H9 (cell line): ENCODE measurements around the gene GRIN2A. TPM values are rescaled to one million over a fixed set of nuclear protein-coding genes. Genes with fewer than 3 reads are reported as not detected.

Experiments used
- DNase-seq: peaks from one replicate; pipeline ENCODE4 v3.0.0-alpha.2; 2017
- H2AFZ ChIP-seq: one replicate; pipeline ENCODE4 v1.6.1; 2013; ENCODE audit warnings: mild to moderate bottlenecking, low read length, control low read depth, moderate library complexity
- H2AK5ac ChIP-seq: 2 replicates; pipeline ENCODE4 v1.6.1; 2013; ENCODE audit warnings: low read length, control low read depth, mixed read lengths; ENCODE audit not compliant: insufficient read length
- H2BK120ac ChIP-seq: one replicate; pipeline ENCODE4 v1.6.1; 2013; ENCODE audit warnings: low read depth, mild to moderate bottlenecking, low read length, control low read depth, inconsistent platforms; ENCODE audit not compliant: poor library complexity, severe bottlenecking
- H2BK12ac ChIP-seq: 2 replicates; pipeline ENCODE4 v1.6.1; 2013; ENCODE audit warnings: low read length, control low read depth, mixed read lengths, low read depth; ENCODE audit not compliant: insufficient read length
- H2BK15ac ChIP-seq: 2 replicates; pipeline ENCODE4 v1.6.1; 2013; ENCODE audit warnings: low read depth, low read length, control low read depth
- H2BK20ac ChIP-seq: one replicate; pipeline ENCODE4 v1.6.1; 2013; ENCODE audit warnings: low read depth, mild to moderate bottlenecking, low read length, control low read depth, inconsistent platforms; ENCODE audit not compliant: poor library complexity, severe bottlenecking
- H2BK5ac ChIP-seq: 2 replicates; pipeline ENCODE4 v1.6.1; 2013; ENCODE audit warnings: low read length, control low read depth, mixed read lengths; ENCODE audit not compliant: insufficient read length
- H3K14ac ChIP-seq: 2 replicates; pipeline ENCODE4 v1.6.1; 2013; ENCODE audit warnings: low read length, control low read depth; ENCODE audit not compliant: insufficient read depth
- H3K18ac ChIP-seq: 2 replicates; pipeline ENCODE4 v1.6.1; 2013; ENCODE audit warnings: low read depth, mild to moderate bottlenecking, mixed read lengths, low read length, control low read depth; ENCODE audit not compliant: insufficient read length
- H3K23ac ChIP-seq: 2 replicates; pipeline ENCODE4 v1.6.1; 2013; ENCODE audit warnings: low read length, control low read depth, mixed read lengths, low read depth; ENCODE audit not compliant: insufficient read length
- H3K23me2 ChIP-seq: 2 replicates; pipeline ENCODE4 v1.6.1; 2013; ENCODE audit warnings: low read depth, mild to moderate bottlenecking, mixed read lengths, low read length, control low read depth; ENCODE audit not compliant: insufficient read length, poor library complexity, severe bottlenecking
- H3K27ac ChIP-seq: 2 replicates; pipeline ENCODE4 v1.5.1; 2013; ENCODE audit warnings: low read length, control low read depth, mixed read lengths, low read depth; ENCODE audit not compliant: insufficient read length
- H3K27me3 ChIP-seq: 2 replicates; pipeline ENCODE4 v1.6.1; 2013; ENCODE audit warnings: low read length, control low read depth, inconsistent platforms; ENCODE audit not compliant: insufficient read depth
- H3K4ac ChIP-seq: 2 replicates; pipeline ENCODE4 v1.6.1; 2013; ENCODE audit warnings: low read depth, mild to moderate bottlenecking, control low read depth, inconsistent platforms, low read length, moderate library complexity
- H3K4me1 ChIP-seq: 2 replicates; pipeline ENCODE4 v1.6.1; 2013; ENCODE audit warnings: low read length, control low read depth, inconsistent platforms; ENCODE audit not compliant: insufficient read depth
- H3K4me2 ChIP-seq: 2 replicates; pipeline ENCODE4 v1.6.1; 2013; ENCODE audit warnings: low read length, control low read depth, mixed read lengths; ENCODE audit not compliant: insufficient read length, insufficient read depth
- H3K56ac ChIP-seq: 2 replicates; pipeline ENCODE4 v1.6.1; 2013; ENCODE audit warnings: low read depth, mild to moderate bottlenecking, mixed read lengths, low read length, control low read depth; ENCODE audit not compliant: insufficient read length
- H3K79me1 ChIP-seq: 2 replicates; pipeline ENCODE4 v1.6.1; 2013; ENCODE audit warnings: low read depth, mild to moderate bottlenecking, moderate library complexity, low read length, control low read depth, inconsistent platforms; ENCODE audit not compliant: insufficient read depth, poor library complexity, severe bottlenecking
- H3K79me2 ChIP-seq: 2 replicates; pipeline ENCODE4 v1.6.1; 2013; ENCODE audit warnings: low read length, control low read depth, inconsistent platforms; ENCODE audit not compliant: insufficient read depth
- H3K9ac ChIP-seq: 2 replicates; pipeline ENCODE4 v1.6.1; 2013; ENCODE audit warnings: low read length, control low read depth, mixed read lengths; ENCODE audit not compliant: insufficient read length; ENCODE audit errors: extremely low read depth
- H3K9me3 ChIP-seq: one replicate; pipeline ENCODE4 v1.6.1; 2013; ENCODE audit warnings: low read depth, low read length, inconsistent platforms; ENCODE audit not compliant: control insufficient read depth
- H3T11ph ChIP-seq: one replicate; pipeline ENCODE4 v1.6.1; 2013; ENCODE audit warnings: mild to moderate bottlenecking, low read length, control low read depth, inconsistent platforms
- H4K20me1 ChIP-seq: one replicate; pipeline ENCODE4 v1.6.1; 2013; ENCODE audit not compliant: control insufficient read depth, insufficient read length, insufficient read depth
- H4K5ac ChIP-seq: 2 replicates; pipeline ENCODE4 v1.6.1; 2013; ENCODE audit warnings: low read depth, mild to moderate bottlenecking, mixed read lengths, low read length, control low read depth; ENCODE audit not compliant: insufficient read length
- H4K8ac ChIP-seq: replicated peaks from 2 replicates; pipeline ENCODE4 v1.6.1; 2013; ENCODE audit warnings: low read length, control low read depth, mixed read lengths, low read depth; ENCODE audit not compliant: insufficient read length
- H4K91ac ChIP-seq: 2 replicates; pipeline ENCODE4 v1.6.1; 2013; ENCODE audit warnings: low read depth, mild to moderate bottlenecking, moderate library complexity, mixed read lengths, low read length, control low read depth; ENCODE audit not compliant: insufficient read length
- H3K27ac Mint-ChIP-seq, 3 experiments: 2 replicates in 2 of 3; 3 replicates in 1 of 3; pipeline ENCODE4 v1.8.0; 2020 to 2021; ENCODE audit warnings: mixed read lengths in 3 of 3, mild to moderate bottlenecking in 1 of 3, moderate library complexity in 1 of 3
- H3K27me3 Mint-ChIP-seq: 2 replicates; pipeline ENCODE4 v1.8.0; 2021; ENCODE audit warnings: low read depth, mild to moderate bottlenecking, moderate library complexity, mixed read lengths
- H3K36me3 Mint-ChIP-seq, 3 experiments: 2 replicates in 2 of 3; 3 replicates in 1 of 3; pipeline ENCODE4 v1.8.0; 2020 to 2021; ENCODE audit warnings: low read depth in 3 of 3, mixed read lengths in 3 of 3; ENCODE audit not compliant: insufficient read depth in 1 of 3
- H3K4me1 Mint-ChIP-seq, 2 experiments: 2 replicates each; pipeline ENCODE4 v1.8.0; 2020; ENCODE audit warnings: mixed read lengths in 2 of 2
- H3K4me3 Mint-ChIP-seq, 2 experiments: 2 replicates in 1 of 2; 3 replicates in 1 of 2; pipeline ENCODE4 v1.8.0; 2020 to 2021; ENCODE audit warnings: mild to moderate bottlenecking in 2 of 2, mixed read lengths in 2 of 2, moderate library complexity in 1 of 2
- H3K9me3 Mint-ChIP-seq, 2 experiments: 2 replicates in 1 of 2; 3 replicates in 1 of 2; pipeline ENCODE4 v1.8.0; 2020; ENCODE audit warnings: mild to moderate bottlenecking in 2 of 2, mixed read lengths in 2 of 2, moderate library complexity in 1 of 2
- CTCF ChIP-seq: fragments of 200-600 bp; sonication (generic); conservative IDR thresholded peaks from 3 replicates; pipeline ENCODE4 v1.8.0; 2021; ENCODE audit warnings: antibody characterized with exemption, mild to moderate bottlenecking
- whole genome bisulfite sequencing: extraction: QIAGEN DNeasy Blood & Tissue Kit; methylation state at CpG from one replicate; pipeline ENCODE4 v1.1.7; 2013; ENCODE audit warnings: missing lambda C conversion rate, low lambda C conversion rate, mixed read lengths; ENCODE audit not compliant: insufficient read length; ENCODE audit errors: extremely low coverage; 5-methylcytosine and 5-hydroxymethylcytosine counted together
- total RNA-seq: library from RNA; stranded (reverse); gene quantifications from 2 replicates; pipeline ENCODE4 v1.2.1, GENCODE V29; 2021

The GRIN2A gene
- total RNA-seq, 1 experiment from 2014 or later: 1.5 TPM

- H3K23me2 ChIP-seq: no peaks in the 10 kb centered on the region
- H3K14ac ChIP-seq: no peak overlapping the region
- peaks cover 8% of the 10 kb centered on the region in 2 experiments; a peak in 4 of 5 replicates for H3K9me3 Mint-ChIP-seq
- no CpG with 5 or more reads among the region's 2 CpGs for WGBS
- no peak overlapping the region for H4K5ac ChIP-seq
- H4K91ac ChIP-seq: no peak overlapping the region
- no peak for TF ChIP-seq CTCF
- H3K9me3 ChIP-seq: no peaks in the 10 kb centered on the region
- H4K20me1 ChIP-seq: no peaks in the 10 kb centered on the region
- H2BK20ac ChIP-seq: no peak overlapping the region
- no peak overlapping the region for H2BK5ac ChIP-seq
- no peak overlapping the region for H3K4ac ChIP-seq
- no peaks in the 10 kb centered on the region for H3K79me1 ChIP-seq
- no peak overlapping the region for H2AFZ ChIP-seq
- H3K18ac ChIP-seq: no peak overlapping the region
- peaks cover 6 to 13% of the 10 kb centered on the region in 2 experiments for H3K4me1 Mint-ChIP-seq
- no peak for DNase-seq
- H3K27me3 ChIP-seq: no peaks in the 10 kb centered on the region; the same call in 1 of the 2 replicates
- no peak overlapping the region for H3K23ac ChIP-seq
- no peak overlapping the region for H3K27ac Mint-ChIP-seq
- no peak overlapping the region for H4K8ac ChIP-seq
- no peak overlapping the region for H3K27ac ChIP-seq
- H3K4me3 Mint-ChIP-seq: no peak overlapping the region
- H3T11ph ChIP-seq: no peak overlapping the region
- no peak overlapping the region for H3K56ac ChIP-seq
- H3K36me3 Mint-ChIP-seq: peaks cover 2 to 9% (median 6%) of the 10 kb centered on the region in 3 experiments; a peak in 4 of 7 replicates
- no peaks in the 10 kb centered on the region; the same call in 1 of the 2 replicates for H3K4me1 ChIP-seq
- no peak overlapping the region for H2AK5ac ChIP-seq
- H2BK12ac ChIP-seq: no peak overlapping the region
- H3K4me2 ChIP-seq: no peak overlapping the region
- H3K27me3 Mint-ChIP-seq: peaks cover 25% of the 10 kb centered on the region
- no peak overlapping the region for H2BK15ac ChIP-seq
- no peak overlapping the region for H2BK120ac ChIP-seq
- H3K79me2 ChIP-seq: no peaks in the 10 kb centered on the region
- H3K9ac ChIP-seq: no peak overlapping the region
Observed at GRCh38 chr16:9978160-9978725, 204.0 kb downstream of the GRIN2A start.
